GM21529 (cell line): ENCODE results near the gene SLC29A1.

Experiments used
- ATAC-seq: cut with Tn5 transposase; IDR thresholded peaks from one replicate; pipeline ENCODE4 v1.9.1; 2021; ENCODE audit not compliant: unreplicated experiment

SLC29A1 gene

GRCh38 chr6:44277763-44278162 lies 54.4 kb downstream of the SLC29A1 start:
- no peak for ATAC-seq

DNA sequence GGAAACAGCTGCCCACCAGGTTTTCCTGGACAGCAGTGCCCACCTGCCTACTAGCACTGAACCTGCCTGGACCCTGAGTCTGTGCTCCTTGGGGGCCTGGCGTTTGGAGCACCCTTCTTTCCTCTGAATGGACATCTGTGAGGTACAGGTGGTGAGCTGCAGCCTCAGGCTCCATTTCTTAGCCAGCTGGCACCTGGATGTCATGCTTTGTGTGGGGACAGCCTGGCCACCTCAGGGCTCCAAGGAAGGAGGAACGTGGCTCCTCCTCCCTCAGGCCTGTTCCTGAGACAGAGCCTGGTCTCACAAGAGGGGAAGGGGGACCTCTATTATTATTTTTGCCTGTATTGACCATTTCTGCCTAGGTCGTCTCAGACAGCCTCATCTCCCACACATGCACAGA lies 54.9 kb downstream of the SLC29A1 start:
- no peak for ATAC-seq

DNA sequence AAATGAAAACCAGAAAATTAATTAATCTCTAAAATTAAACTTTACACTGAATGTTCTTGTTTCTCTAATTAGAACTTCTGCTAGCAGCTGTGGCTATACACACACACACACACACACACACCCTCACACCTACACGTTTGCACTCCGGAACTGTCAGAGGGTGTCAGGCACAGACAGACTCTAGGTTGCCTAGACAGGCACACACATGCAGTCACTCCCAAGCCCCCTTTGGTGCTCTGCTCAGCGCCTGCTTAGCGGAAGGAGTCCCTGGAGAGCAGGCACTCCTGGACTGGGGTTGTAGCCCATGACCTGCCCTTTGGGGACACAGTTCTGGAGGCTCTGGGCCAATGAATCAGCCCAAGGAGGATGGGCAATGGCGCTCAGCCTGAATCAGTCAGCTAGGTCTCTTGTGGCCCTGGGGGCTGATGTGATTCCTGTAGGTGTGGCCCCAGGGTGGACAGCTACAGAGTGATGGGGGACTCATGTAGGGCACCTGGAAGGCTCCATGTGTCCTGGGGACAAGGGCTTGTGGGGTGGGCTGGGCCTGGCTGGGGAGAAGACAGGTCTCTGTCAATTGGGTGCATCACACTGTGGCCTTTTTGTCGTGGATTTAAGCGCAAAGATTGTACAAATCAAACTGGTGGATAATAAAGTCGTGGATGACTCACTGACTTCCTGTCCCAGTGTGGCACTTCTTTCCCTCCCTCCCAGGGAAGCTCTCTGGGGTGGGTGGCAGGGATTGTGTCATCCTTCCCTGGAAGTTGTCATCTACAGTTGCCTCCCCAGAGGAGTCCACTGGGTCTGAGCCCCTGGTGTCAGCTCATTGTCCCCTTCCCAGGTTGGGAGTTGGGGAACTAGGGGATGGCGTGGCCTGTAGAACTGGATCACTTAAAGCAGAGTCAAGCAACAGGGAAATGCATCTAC lies 55.6 kb downstream of the SLC29A1 start:
- ATAC-seq: no peak
